Measurements from ENCODE around the gene FOS. TPM values are rescaled to one million over a fixed set of nuclear protein-coding genes. Genes with fewer than 3 reads are reported as not detected.
"Not testable (repeated sequence)": the region's sequence is repeated elsewhere in the genome, so short reads cannot be mapped to it uniquely, and the experiment has no call there.

Gene FOS
- total RNA-seq, 1 donor from 2014 or later = 4,268 TPM

DNA sequence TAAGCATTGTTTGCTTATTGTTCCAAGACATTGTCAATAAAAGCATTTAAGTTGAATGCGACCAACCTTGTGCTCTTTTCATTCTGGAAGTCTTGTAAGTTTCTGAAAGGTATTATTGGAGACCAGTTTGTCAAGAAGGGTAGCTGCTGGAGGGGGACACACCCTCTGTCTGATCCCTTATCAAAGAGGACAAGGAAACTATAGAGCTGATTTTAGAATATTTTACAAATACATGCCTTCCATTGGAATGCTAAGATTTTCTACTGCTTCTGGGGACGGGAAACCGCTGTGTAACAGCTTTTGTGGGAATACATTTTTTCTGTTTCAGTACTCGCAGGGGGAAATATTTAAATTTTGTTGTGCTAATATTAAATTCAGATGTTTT is 3.5 kb downstream of the FOS start:
- H3K4me1 ChIP-seq = peaks cover 7 to 8% of the 10 kb centered on the region in 2 donors
- no peaks in the 10 kb centered on the region for H3K9me3 ChIP-seq
- H3K36me3 ChIP-seq = peaks cover 26 to 33% of the 10 kb centered on the region in 2 donors
- H3K27me3 ChIP-seq = no peaks in the 10 kb centered on the region
- peak in 1 of 2 donors; percentile 71 for DNase-seq (ENCODE audit: low spot score in 2 of 2)
- TF ChIP-seq, protein P1, sequence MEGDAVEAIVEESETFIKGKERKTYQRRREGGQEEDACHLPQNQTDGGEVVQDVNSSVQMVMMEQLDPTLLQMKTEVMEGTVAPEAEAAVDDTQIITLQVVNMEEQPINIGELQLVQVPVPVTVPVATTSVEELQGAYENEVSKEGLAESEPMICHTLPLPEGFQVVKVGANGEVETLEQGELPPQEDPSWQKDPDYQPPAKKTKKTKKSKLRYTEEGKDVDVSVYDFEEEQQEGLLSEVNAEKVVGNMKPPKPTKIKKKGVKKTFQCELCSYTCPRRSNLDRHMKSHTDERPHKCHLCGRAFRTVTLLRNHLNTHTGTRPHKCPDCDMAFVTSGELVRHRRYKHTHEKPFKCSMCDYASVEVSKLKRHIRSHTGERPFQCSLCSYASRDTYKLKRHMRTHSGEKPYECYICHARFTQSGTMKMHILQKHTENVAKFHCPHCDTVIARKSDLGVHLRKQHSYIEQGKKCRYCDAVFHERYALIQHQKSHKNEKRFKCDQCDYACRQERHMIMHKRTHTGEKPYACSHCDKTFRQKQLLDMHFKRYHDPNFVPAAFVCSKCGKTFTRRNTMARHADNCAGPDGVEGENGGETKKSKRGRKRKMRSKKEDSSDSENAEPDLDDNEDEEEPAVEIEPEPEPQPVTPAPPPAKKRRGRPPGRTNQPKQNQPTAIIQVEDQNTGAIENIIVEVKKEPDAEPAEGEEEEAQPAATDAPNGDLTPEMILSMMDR (IDR thresholded peaks at IDR 0.05) = no peak
- intact Hi-C loops (cut with DNase I) = no loop called here
- H3K27ac ChIP-seq = no peak overlapping the region
- H3K4me3 ChIP-seq = peak overlapping the region in 1 of 2 donors; percentile 88

GRCh38 chr14:75282555-75283161 is 4.0 kb downstream of the FOS start:
- peak in 1 of 2 donors; percentile 86 for DNase-seq (ENCODE audit: low spot score in 2 of 2)

DNA sequence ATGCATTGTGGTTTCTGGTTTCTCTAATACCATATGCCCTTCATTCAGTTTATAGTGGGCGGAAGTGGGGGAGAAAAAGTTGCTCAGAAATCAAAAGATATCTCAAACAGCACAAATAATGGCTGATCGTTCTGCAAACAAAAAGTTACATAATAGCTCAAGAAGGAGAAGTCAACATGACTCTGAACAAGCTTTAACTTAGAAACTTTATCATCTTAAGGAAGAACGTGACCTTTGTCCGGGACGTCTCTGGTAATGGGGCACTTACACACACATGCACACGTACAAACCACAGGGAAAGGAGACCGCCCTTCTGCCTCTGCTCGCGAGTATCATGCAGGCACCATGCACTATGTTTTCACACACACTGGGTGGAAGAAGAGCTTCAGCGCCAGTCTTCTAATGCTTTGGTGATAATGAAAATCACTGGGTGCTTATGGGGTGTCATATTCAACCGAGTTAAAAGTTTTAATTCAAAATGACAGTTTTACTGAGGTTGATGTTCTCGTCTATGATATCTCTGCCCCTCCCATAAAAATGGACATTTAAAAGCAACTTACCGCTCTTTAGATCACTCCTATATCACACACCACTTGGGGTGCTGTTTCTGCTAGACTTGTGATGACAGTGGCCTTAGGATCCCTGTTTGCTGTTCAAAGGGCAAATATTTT is 4.7 kb downstream of the FOS start:
- Histone ChIP-seq H3K4me1 (peaks cover 7 to 8% of the 10 kb centered on the region in 2 donors), H3K27me3 (no peaks in the 10 kb centered on the region), H3K36me3 (peaks cover 26 to 33% of the 10 kb centered on the region in 2 donors), H3K9me3 (no peaks in the 10 kb centered on the region), H3K27ac (peak overlapping the region in 1 of 2 donors; percentile 43), H3K4me3 (no peak overlapping the region)
- TF ChIP-seq, protein P1 (IDR thresholded peaks at IDR 0.05) = peak in 1 of 3 experiments; percentile 14
- intact Hi-C loops (cut with DNase I) = no loop called here
- DNase-seq (ENCODE audit: low spot score in 2 of 2) = peak in 1 of 2 donors; percentile 92

More at GRCh38 chr14:75282555-75283161, 4.0 kb downstream of the FOS start:
- H3K27ac ChIP-seq; H3K27me3 ChIP-seq; H3K9me3 ChIP-seq; H3K4me1 ChIP-seq; intact Hi-C loops (cut with DNase I): not testable (repeated sequence)
- Histone ChIP-seq H3K36me3 (peaks cover 26 to 33% of the 10 kb centered on the region in 2 donors), H3K4me3 (peak overlapping the region in 1 of 2 donors; percentile 88)

- TF ChIP-seq, protein P1 (IDR thresholded peaks at IDR 0.05) = no peak
- Histone ChIP-seq H3K4me3 (no peak overlapping the region), H3K27me3 (no peaks in the 10 kb centered on the region), H3K27ac (peak overlapping the region; percentile 15 to 43), H3K36me3 (peaks cover 24 to 32% of the 10 kb centered on the region in 2 donors), H3K9me3 (no peaks in the 10 kb centered on the region), H3K4me1 (peaks cover 7 to 8% of the 10 kb centered on the region in 2 donors)
- DNase-seq (ENCODE audit: low spot score in 2 of 2) = peak in 1 of 2 donors; percentile 91
- intact Hi-C loops (cut with DNase I) = no loop called here
Measured at GRCh38 chr14:75283833-75284563, 5.4 kb downstream of the FOS start.

- Histone ChIP-seq H3K4me1 (peaks cover 7 to 8% of the 10 kb centered on the region in 2 donors), H3K27ac (no peak overlapping the region), H3K27me3 (no peaks in the 10 kb centered on the region), H3K9me3 (no peaks in the 10 kb centered on the region), H3K4me3 (no peak overlapping the region), H3K36me3 (peaks cover 12 to 19% of the 10 kb centered on the region in 2 donors)
- intact Hi-C loops (cut with DNase I) = no loop called here
- peak in 1 of 2 donors; percentile 62 for DNase-seq (ENCODE audit: low spot score in 2 of 2)
- TF ChIP-seq, protein P1 (IDR thresholded peaks at IDR 0.05) = no peak
Measured at GRCh38 chr14:75285331-75285730, 6.7 kb downstream of the FOS start.
